ENCODE data around the gene PHKA2. TPM values are rescaled to one million over a fixed set of nuclear protein-coding genes. Genes with fewer than 3 reads are reported as not detected.

Gene PHKA2
- total and polyA plus RNA-seq, 4 donors = 28.9 to 82.3 (median 41.9) TPM

GRCh38 chrX:18887825-18888212, 96.1 kb downstream of the PHKA2 start:
- H3K27ac ChIP-seq (ENCODE audit: low read depth in 1 of 2, low read length in 2 of 2) = peak overlapping the region; percentile 73 to 76
- peaks cover 6 to 25% (median 17%) of the 10 kb centered on the region in 4 donors for H3K4me1 ChIP-seq (ENCODE audit: control insufficient read depth in 4 of 4, insufficient read depth in 4 of 4, low read length in 3 of 4)
- no peaks in the 10 kb centered on the region for H3K27me3 ChIP-seq (ENCODE audit: control insufficient read depth in 4 of 4, insufficient read depth in 4 of 4, low read length in 3 of 4)
- peaks cover 0 to 8% (median 0%) of the 10 kb centered on the region in 4 donors for H3K36me3 ChIP-seq (ENCODE audit: control insufficient read depth in 4 of 4, insufficient read depth in 3 of 4, low read depth in 1 of 4, low read length in 3 of 4)
- 41% methylated on average over 6 of the region's 6 CpGs for WGBS
- H3K9ac ChIP-seq (ENCODE audit: low read depth in 1 of 2, low read length in 2 of 2) = no peak overlapping the region
- H3K9me3 ChIP-seq (ENCODE audit: control insufficient read depth in 4 of 4, low read length in 3 of 4) = no peaks in the 10 kb centered on the region
- DNase-seq (ENCODE audit: low spot score) = no peak
- TF ChIP-seq ZBTB33 (IDR thresholded peaks at IDR 0.05) (no peak), RAD21 (IDR thresholded peaks at IDR 0.05) (no peak), RXRA (IDR thresholded peaks at IDR 0.05) (no peak), NR2F2 (IDR thresholded peaks at IDR 0.05) (no peak), YY1 (IDR thresholded peaks at IDR 0.05) (no peak), SP1 (IDR thresholded peaks at IDR 0.05) (peak; percentile 1), HNF4G (IDR thresholded peaks at IDR 0.05) (no peak), FOXA1 (IDR thresholded peaks at IDR 0.05) (no peak)
- H3K4me3 ChIP-seq (ENCODE audit: low read depth in 1 of 3, low read length in 3 of 3) = no peak overlapping the region

GRCh38 chrX:18887177-18887824, 96.6 kb downstream of the PHKA2 start:
- Histone ChIP-seq H3K27me3 (ENCODE audit: control insufficient read depth in 4 of 4, insufficient read depth in 4 of 4, low read length in 3 of 4) (no peaks in the 10 kb centered on the region), H3K9me3 (ENCODE audit: control insufficient read depth in 4 of 4, low read length in 3 of 4) (peaks cover 0 to 2% (median 0%) of the 10 kb centered on the region in 4 donors), H3K4me1 (ENCODE audit: control insufficient read depth in 4 of 4, insufficient read depth in 4 of 4, low read length in 3 of 4) (peaks cover 6 to 25% (median 17%) of the 10 kb centered on the region in 4 donors), H3K36me3 (ENCODE audit: control insufficient read depth in 4 of 4, insufficient read depth in 3 of 4, low read depth in 1 of 4, low read length in 3 of 4) (peaks cover 0 to 5% (median 0%) of the 10 kb centered on the region in 4 donors), H3K4me3 (ENCODE audit: low read depth in 1 of 3, low read length in 3 of 3) (peak overlapping the region in 2 of 3 donors; percentile 44 to 59), H3K9ac (ENCODE audit: low read depth in 1 of 2, low read length in 2 of 2) (no peak overlapping the region), H3K27ac (ENCODE audit: low read depth in 1 of 2, low read length in 2 of 2) (peak overlapping the region; percentile 73 to 76)
- whole genome bisulfite sequencing = 8% methylated on average over 25 of the region's 25 CpGs
- TF ChIP-seq JUND (IDR thresholded peaks at IDR 0.05) (peak in 1 of 2 donors; percentile 13), MAX (IDR thresholded peaks at IDR 0.05) (peak; percentile 41), FOXA2 (IDR thresholded peaks at IDR 0.05) (peak; percentile 65), RXRA (IDR thresholded peaks at IDR 0.05) (peak; percentile 88 to 91), FOXA1 (IDR thresholded peaks at IDR 0.05) (peak; percentile 48), RAD21 (IDR thresholded peaks at IDR 0.05) (peak; percentile 28 to 52), HNF4A (conservative IDR thresholded peaks at IDR 0.05) (peak; percentile 33 to 73), YY1 (IDR thresholded peaks at IDR 0.05) (no peak), EGR1 (IDR thresholded peaks at IDR 0.05; ENCODE audit: low read depth in 2 of 2) (no peak), NR2F2 (IDR thresholded peaks at IDR 0.05) (no peak), CTCF (IDR thresholded peaks at IDR 0.05; ENCODE audit: low read depth, low read length, missing input control) (no peak), GABPA (IDR thresholded peaks at IDR 0.05 in 1 of 2, conservative IDR thresholded peaks at IDR 0.05 in 1 of 2) (peak in 1 of 2 donors; percentile 35), ZBTB33 (IDR thresholded peaks at IDR 0.05) (peak; percentile 21), TAF1 (conservative IDR thresholded peaks at IDR 0.05) (no peak), SP1 (IDR thresholded peaks at IDR 0.05) (peak; percentile 62), HNF4G (IDR thresholded peaks at IDR 0.05) (no peak), REST (IDR thresholded peaks at IDR 0.05) (peak; percentile 22), ATF3 (IDR thresholded peaks at IDR 0.05) (no peak)
- DNase-seq (ENCODE audit: low spot score) = peak; percentile 37

All from liver (tissue), 9 donors.